HL-60/S4 (cell line): ENCODE data around the gene MID1.

Source experiments
- in situ Hi-C: fragments of 300-500 bp; cut with MboI; formaldehyde crosslinking; loops from 2 replicates; pipeline ENCODE4 v1.14.3; 2022; ENCODE audit warnings: low sequenced_read_pairs

MID1 gene, protein sequence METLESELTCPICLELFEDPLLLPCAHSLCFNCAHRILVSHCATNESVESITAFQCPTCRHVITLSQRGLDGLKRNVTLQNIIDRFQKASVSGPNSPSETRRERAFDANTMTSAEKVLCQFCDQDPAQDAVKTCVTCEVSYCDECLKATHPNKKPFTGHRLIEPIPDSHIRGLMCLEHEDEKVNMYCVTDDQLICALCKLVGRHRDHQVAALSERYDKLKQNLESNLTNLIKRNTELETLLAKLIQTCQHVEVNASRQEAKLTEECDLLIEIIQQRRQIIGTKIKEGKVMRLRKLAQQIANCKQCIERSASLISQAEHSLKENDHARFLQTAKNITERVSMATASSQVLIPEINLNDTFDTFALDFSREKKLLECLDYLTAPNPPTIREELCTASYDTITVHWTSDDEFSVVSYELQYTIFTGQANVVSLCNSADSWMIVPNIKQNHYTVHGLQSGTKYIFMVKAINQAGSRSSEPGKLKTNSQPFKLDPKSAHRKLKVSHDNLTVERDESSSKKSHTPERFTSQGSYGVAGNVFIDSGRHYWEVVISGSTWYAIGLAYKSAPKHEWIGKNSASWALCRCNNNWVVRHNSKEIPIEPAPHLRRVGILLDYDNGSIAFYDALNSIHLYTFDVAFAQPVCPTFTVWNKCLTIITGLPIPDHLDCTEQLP

DNA sequence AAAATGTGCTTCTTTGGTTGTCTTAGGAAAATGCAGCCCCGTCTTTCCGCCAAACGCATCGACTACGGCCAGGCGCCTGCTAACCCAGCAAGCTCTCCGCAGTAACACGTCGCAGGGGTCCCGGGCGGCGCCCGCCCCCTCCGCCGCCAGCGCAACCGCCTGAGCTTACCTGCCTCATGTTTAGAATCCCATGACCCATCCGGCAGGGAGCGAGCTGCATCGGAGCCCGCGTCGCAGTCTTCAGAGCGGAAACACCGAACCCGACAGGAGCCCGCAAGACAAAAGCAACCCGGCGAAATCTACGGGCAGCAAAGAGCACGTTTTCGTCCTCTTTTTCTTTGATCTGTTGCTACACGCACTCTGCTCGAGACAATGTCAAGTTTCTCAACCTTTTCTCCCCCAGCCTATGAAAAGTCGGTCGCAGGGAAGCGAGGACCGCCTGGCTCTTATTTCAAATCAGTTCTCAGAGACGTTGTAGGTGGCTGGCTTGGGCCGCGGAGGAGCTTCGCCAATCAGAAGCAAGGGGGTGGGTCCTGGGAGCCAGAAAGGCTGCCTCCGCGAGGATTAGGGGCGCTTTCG lies at the start of gene MID1:
Gene MID1, minus strand, starts transcription at position 465 of the 579 bp plus-strand sequence. CDS start 53,038 bp downstream, outside the sequence.
- in situ Hi-C loops, result loop anchor here (25.0 kb wide), 1 partner anchor 433 kb away; no protein-coding TSS in a partner anchor

DNA sequence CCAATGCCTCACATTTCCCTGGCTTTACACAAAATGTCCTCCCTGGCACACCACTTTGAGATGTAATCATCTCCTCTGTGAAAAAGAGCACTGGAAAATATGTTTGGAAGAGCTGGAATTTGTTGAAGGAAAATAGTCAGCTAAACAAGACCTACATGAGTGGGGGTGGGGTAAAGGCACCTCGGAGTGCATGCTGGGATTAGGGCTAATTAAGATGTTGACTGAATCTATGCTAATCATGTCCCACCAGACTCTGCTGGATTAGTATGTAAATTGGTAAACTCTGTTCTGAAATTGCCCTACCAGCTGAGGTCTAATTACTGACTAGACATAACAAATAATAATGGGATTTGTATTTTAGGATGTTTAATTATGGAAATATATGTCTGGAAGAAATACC lies 46.8 kb upstream of the MID1 start:
- in situ Hi-C loops, result no loop called here

DNA sequence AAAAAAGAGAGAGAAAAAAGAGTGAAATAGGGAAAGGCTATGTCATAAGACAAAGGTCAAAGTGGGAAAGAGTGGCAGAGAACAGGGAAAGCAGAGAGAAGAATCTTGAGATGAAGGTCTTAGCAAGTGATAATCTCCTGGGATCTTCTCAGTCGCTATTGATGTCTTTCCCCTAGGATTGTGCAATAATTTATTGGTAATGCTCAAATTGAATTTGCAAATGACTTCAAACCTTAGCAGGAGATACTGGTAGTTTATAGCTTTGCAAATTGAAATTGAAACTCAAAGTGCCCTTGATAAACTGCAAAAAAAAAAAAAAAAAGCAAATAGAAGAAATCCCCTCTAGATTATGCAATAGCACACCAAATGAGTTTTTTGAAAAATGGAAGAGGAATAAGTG lies 45.7 kb upstream of the MID1 start:
- in situ Hi-C loops, result no loop called here

DNA sequence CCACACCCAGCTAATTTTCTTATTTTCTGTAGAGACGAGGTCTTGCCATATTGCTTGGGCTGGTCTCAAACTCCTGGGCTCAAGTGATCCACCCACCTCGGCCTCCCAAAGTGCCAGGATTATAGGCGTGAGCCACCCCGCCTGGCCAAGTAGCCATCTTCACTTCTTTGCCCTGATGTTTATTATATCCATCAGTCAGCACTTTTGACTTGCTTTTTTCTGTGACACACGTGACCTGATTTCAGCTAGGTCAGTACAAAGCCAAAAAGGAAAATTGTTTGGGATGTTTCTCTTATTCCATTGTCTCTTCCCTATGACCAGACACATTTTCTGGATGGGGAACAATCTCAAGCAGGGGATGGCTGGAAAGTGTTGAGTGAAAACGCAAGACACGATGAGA lies 45.3 kb upstream of the MID1 start:
- in situ Hi-C loops, result no loop called here

DNA sequence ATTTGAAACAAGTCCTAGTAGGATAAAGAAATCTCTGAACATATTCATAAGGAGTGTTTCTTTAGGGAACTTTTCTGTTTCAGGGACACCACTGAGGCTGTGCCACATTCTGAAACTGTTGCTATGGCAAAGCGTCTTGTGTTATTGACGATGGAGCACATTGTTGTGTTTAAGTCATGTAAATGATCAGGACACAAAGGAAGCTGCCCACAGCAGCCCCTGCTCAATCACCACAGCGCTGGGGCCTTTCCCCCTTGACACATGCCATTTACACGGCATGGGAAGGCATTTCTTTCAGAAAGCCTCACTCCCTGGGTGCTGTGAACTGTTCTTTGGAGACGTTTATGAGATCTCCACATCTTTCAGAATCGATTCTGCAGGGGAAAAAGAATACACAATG lies 39.8 kb upstream of the MID1 start:
- in situ Hi-C loops, result no loop called here

DNA sequence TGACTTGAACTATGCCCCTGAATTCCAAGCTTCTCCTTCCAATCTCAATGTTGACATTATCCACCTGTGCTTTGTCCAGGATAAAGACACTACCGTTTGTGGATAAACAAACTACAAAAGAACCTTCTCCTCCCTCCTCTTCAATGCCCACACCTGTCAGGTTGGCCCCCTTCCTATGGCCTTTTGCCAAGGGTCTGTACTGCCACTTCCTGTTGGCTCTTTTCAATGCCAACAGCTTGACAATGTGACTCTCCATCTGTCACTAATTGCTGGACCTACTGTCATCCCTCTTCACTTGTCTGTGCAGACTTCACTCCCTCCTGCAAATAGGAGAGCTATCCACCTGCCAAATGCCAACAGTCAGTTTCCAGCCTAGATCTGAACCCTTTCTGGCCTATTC lies 35.8 kb upstream of the MID1 start:
- in situ Hi-C loops, result no loop called here

DNA sequence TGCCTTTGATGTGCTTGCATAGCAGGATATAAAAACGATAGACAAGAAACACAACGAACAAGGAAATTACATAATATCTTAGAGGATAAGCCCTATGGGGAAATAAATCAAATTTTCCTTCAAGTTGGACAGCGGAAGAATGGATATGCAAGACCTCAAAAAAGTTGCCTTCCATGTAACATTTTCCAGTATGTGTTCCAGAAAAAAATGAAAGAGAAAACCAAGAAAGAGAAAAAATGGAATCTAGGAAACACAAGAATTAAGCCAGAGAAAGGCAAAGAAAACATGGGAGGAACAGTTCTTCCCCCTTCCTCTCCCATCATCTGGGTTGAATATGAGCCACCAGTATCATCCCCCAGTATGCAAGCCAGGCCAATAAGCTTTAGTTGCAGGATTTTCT lies 34.6 kb upstream of the MID1 start:
- in situ Hi-C loops, result no loop called here

DNA sequence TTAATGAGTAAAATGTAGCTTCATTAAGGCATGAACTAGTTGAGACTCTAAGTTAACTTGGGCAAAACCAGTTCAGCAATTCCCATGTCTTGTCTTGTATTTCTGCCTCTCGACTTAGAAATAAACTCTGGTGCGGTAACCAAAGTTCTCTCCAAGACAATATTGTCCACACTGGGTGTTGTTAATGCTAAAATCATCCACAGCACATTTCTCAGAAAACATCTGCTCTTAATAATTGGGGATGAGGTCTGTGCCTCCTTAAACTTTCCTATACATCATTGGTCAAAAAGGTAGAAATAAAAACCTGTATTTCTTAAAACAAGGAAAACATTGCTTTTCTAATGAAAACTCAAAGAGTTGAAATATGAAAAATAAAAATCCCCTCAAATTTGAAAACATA lies 32.9 kb upstream of the MID1 start:
- in situ Hi-C loops, result no loop called here

DNA sequence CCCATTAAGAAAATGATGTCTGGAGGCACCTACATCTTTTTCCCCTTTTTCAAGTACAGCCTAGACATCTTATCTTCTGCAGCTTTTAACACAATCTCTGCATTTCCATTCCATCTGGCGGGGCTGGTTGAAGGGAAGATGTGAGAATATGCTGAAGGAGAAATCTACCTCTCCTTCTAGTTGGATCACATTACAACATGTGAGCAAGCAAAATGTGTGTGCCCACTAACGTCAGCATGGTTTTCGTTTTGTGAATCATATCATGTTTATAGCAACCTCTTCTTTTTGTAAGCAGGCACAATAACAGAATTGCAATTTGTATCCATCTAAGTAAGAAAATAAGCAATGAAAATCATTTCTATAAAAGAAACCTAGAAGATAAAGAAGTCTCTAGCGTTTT lies 28.9 kb upstream of the MID1 start:
- in situ Hi-C loops, result no loop called here

DNA sequence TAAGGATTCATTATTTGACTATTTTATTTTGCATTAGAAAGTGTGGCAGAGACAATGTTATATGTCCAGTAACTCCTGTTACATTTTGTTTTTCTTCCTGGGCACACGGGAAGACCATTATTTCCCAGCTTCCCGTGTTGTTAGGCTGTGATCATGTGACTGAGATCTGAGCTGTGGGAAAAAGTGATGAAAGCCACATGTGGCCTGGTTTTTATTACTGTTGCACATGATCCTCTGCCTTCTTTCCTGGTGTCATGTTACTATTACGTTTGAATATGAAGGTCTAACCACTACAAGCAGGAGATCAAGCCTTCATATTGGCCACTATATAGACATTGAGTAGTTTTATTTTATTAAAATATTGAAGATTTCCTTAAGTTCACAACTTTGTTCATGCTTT lies 28.2 kb upstream of the MID1 start:
- in situ Hi-C loops, result no loop called here

DNA sequence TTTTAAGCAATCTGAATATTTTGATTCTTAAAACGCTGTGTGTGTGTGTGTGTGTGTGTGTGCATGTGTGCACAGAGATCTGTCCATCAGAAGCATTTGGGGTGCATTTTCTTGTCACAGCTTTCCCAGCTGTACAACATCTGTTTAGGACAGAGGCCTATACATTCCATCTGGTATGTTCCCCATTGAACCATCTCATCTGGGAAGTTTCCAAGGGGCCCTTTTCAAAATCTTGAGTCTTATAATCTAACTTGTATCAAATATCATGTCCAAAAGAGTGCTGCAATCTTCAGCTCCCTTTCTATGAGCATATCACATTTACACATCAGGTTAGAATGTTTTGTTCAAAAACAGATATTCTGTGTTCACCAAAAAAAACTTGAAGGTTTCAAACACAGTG lies 16.5 kb upstream of the MID1 start:
- in situ Hi-C loops, result no loop called here

DNA sequence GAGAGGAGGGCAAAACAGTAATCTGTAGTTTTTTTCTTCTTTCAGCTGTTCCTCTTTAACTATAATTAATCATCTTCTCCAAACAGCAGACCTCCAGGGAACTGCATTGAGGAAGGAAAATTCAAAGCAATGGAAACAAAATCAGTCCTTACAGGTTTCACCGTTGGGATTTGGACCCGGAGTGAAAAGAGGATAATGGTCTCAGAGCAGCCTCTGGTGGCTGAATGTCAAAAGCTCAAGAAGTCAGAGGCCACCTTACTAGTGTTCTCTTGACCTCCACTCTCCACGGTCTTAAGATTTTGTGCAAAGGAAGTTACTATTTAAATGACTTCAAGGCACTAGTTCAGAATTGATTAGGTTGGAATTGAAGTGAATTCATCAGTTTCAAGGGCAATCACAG lies 16.0 kb upstream of the MID1 start:
- in situ Hi-C loops, result no loop called here

DNA sequence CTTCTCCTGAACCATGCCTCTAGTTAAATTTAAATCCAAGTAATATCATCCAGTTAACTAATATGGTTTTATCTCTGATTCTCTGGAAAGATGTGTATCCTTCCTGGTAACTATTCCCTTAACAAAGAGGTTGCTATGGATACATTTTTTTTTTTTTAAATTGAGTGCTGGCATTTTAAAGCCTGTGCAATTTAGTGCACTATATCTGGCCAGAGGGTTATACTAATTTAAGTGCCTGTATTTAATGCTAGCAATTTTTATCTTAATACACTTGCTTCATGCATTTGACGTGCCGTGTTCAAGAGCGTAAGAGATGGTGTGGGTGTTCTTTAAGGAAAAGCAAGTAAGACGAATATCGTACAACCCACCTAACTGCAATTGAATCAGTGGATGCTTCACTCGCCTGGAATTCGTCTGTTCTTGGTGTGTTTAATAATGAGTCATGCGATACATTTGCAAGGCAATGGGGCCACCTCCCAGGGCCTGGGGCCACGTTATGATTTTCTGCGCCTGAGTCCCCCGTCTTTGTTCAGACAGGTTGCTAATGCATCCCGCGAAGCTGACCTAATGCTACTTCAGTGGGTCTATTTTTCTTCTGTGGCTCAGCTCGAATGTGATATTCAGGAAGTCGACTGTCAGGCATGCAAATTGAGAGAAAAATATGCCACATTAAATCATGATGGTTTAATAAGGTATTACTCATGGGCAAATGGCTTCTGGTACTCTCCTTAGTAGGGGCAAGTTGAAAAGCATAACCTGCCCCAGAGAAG lies 14.2 kb upstream of the MID1 start:
- in situ Hi-C loops, result no loop called here

DNA sequence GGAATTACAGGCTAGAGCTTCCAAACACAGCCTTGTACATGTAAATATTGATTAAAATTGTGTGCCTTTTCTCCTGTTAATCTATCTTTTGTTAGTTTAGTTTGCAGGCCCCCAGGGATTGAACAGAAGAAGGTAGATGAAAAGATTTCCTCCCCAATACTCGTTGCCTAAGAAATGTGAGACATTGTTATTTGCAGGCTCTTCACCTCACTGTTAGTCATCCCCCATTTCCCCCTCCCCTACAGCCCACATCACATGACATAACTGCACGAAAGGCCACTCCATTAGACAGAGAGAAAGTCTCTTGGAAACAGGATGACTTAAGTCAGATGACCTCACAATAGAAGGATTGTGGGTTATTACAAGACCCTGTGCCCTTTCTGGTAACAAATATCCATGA lies 13.3 kb upstream of the MID1 start:
- in situ Hi-C loops, result no loop called here

DNA sequence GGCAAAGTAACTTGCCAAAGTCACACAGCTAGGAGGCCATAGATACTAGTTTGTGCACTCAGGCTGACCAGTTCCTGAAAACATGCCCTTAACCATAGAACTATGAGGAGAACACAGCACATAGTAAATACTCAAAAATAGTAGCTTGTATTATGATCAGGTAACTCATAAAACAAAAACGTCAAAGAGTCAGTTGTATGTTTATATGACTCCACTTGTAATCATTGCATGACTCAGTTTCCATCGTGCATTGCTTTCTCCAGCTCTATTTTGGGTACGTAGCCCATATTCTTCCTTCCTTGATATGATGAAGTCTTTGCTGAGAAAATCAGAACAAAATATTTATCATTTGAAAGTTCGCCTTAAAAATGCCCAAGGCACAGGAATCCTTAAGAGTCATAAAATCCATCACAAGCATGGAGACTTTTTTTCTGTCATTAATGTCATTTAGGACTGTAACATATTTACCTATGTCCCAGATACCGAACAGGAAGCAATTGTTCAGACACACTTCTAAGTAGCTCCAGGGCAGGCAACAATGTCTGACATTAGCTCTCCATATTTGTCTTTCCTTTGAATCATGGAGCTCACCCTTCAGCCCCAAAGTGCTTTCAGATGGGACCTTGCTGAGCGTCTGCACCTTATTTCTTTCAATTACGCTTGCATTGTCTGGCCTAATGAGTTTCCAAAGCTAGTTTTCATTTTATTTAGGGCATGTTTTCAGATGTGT lies 11.2 kb upstream of the MID1 start:
- in situ Hi-C loops, result no loop called here

DNA sequence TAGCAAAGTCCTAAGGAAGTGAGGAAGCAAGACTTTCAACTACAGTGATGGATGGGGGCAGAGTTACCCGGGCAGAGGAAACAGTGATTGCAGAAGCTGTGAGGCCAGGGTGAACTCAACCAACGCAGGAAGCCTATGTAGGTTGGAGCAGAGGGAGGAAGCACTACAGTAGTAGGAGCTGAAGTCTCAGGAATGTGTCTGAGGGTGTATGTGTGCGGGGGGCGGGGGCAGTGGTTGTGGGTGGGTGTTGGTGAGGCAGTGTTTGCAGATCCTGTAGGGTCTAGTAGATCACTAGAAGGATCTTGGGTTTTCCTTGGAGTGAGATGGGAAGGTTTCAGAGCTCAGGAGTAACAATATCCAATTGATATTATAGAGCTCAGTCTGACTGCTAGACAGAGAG lies 9.9 kb upstream of the MID1 start:
- in situ Hi-C loops, result no loop called here

DNA sequence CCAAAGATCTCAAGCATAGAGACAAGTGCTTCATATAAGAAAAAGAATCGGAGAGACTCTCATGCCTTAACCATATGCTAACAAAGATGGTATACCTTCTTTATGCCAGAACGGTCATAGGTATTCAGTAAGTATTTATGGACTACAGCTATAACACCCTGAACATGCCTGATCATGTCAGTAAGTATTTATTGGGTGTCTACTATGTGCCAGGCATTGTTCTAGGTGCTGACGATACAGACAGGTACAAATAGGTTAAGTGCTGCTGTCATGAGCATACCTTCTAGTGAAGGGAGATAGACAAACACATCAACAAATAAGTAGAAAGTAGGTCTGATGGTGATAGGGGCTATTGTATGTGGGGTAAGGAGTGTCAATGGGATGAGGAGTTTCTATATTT lies 9.5 kb upstream of the MID1 start:
- in situ Hi-C loops, result no loop called here

DNA sequence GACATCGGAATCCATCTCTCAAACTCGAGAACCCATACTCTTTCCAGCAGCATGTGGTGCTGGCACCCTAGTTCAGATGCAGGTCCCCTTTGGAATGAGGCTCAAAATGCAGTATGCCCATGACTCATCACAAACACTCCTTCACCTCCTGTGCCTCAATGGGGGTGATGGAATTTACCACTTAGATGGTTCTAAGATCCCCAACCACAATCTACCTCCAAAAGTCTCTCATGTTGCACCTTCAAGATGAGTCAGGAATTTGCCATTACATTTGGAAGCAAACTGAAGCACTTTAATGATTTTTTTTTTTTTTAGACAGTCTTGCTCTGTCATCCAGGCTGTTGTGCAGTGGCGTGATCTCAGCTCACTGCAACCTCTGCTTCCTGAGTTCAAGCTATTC lies 8.5 kb upstream of the MID1 start:
- in situ Hi-C loops, result no loop called here

DNA sequence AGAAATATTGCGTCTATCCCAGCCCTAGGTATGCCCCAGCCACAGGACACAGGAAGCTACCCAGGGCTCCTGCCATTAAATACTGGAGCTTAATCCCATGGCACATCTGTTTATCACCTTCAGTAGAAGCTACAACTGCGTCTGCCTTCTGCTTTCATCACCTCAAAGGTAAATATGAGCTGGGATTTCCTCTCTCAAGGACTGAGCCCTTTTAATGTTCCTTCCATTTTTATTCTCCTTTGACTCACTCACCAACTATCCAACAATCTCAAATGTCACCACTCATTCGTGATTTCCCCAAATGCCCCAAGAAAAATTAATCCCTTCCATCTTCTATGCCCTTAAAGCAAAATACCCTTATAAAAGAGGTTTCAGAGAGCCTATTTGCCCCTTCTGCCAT lies 1.8 kb upstream of the MID1 start:
- in situ Hi-C loops, result loop anchor here (25.0 kb wide), 1 partner anchor 435 kb away; no protein-coding TSS in a partner anchor

DNA sequence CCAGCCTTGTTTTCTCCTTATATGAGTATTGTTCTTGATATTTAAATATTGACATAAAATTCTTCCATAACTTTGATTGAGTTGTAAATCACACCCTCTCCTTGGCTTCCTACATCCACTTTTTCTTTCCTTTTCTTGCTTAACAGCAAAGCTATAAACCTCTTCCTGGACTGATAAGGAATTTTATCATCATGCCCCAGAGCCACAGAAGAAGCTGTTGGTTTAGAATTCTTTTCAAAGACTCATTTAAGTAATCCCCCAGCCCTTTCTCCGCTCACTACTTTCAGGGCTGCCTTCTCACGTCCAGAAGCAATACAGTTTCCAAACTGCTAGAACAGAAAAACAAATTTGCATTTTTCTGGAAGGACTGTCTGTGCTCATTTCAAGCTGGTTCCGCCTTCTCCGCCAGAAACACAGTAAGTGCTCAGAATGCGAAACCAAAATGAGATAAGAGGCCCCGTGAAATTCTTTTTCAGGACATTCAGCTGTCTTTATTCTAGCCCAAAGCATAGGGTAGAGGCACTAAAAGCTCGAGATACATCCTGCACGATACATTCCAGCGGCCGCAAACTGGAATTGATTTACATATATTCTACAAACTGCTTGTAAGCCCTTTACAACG lies 849 bp downstream of the MID1 start:
- in situ Hi-C loops, result loop anchor here (25.0 kb wide), 1 partner anchor 432 kb away; no protein-coding TSS in a partner anchor
